ENCODE data around the gene TOP2A.

The TOP2A gene

DNA sequence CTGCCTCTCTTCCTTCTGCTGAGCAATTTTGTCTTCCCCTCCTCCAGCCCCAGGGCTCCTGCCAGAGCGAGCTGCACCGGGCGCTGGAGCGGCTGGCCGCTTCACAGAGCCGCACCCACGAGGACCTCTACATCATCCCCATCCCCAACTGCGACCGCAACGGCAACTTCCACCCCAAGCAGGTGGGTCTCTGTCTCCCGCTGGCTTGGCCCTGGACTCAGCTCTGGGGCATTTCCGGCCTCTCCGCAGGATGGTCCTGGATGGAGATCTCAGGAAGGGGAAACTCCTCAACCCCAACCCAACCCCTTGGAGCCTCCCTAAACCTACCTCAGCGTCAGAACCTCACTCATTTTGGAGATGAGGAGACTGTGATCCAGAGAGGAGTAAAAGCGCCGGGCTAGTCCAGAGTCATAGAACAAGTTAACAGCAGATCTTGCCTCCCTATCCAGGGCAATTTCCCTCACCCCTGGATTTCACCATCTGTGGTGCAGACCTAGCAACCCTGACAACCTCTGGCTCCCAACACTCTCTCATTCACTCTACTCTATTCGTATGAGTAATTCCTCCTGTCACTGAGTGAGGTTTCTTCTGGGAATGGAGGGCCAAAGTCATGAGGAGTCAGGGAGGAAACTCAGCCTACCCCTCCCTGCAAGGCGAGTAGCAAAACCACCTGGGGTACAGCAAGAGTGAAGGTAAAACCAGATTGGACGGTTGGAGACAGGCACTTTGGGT lies 36.4 kb upstream of the TOP2A start:
- no peak for DNase-seq

GRCh38 chr17:40452921-40453378 lies 35.3 kb upstream of the TOP2A start:
- no peak for DNase-seq

- no peak for DNase-seq
Measured at GRCh38 chr17:40452216-40452787, 34.6 kb upstream of the TOP2A start.

DNA sequence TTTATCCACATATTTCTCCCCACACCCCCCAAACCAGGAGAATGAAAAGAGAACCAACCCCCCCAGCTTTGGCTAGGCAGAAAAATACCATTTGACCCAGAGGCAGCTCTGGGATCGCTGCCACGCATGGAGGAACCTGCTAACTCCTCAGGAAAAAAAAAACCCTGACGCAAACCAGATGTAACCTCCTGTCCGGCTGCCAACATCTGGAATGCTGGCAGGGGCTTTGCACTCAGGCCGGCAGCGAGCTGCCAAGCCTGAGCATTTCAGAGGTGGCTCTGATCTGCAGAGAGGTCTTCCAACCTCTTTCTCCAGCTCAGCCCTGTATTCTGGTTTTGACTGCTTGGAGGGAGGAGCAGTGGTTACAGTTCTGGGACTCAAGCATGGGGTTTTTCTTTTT lies 33.7 kb upstream of the TOP2A start:
- no peak for DNase-seq

DNA sequence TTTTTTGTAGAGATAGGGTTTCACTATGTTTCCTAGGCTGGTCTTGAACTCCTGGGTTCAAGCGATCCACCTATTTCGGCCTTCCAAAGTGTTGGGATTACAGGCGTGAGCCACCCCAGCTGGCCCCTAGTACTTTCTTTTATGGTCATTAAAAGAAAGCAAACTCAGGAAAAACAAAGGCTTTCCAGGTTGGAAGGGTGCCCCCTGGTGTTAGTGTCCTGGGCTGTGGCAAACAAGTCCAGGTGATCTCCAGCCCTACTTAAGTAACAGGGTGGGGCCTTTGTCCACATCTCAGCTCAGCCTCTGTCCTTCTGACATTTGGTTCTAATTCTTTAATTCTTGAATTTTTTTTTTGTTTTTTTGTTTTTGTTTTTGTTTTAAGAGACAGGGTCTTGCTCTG lies 32.5 kb upstream of the TOP2A start:
- DNase-seq: no peak

DNA sequence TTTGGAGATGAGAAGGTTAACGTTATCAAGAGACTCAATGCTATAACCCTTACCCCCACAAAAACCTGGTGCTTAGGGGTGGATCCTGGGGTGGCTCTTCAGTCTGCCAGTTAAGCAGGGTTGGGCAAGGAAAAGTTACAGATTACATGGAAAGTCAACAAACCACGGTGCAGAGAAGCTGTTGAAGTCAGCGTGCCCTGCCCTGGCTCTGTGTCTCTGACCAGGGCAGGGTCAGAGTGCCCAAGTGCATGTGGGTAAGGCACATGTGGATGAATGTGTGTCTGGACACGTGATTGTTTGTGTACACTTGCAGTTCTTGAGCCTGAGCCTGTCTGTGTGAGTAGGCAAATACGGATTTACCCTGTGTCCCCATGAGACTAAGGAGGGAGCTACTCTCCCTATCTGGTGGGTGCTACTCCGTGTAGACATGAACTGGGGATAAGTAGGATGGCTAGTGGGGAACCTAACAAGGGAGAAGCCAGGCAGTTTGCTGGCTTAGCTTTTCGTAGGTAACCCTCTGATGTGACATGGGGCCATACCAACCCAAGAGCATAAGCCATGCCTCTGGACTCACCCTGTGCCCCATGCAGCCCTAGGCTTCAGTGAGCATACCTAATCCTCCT lies 31.1 kb upstream of the TOP2A start:
- DNase-seq: no peak

DNA sequence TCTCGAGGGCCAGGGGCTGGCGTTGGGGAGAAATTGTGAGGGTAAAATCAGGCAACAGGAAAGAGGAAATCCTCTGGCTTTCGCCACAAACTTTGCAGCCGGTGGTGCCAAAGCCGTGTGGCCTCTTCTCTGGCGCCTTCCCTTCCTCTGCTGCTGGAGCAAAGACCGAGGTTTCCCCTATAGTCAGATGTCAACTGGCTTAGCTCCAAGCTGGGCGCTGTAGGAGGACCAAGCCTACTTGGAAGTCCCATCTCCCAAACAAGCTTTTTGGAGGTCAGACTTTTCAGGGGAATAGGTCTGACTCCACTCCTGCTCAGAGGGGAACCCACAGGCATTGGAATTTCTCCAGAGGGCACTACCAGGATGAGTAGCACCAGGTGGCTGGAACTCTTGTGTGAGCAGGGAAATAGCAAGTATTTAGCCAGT lies 30.5 kb upstream of the TOP2A start:
- no peak for DNase-seq

DNA sequence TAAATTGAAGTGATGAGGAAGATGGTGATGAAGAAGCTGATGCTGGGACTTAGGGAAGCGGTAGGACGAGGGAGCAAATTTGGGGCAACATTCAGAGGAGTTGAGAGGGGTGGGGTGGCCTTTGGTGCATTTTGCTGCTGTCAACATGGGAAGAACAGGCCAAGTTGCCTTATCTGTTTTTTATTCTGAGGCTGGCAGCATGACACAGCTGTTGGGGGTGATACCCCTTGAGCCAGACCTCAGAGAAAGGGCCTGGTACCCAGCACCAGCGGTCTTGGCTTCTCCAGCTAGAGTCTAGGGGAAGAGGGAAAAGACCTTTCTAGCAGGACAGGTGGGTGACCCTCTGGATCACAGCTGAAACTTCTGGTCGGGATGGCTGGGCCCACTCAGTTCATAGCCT lies 30.1 kb upstream of the TOP2A start:
- no peak for DNase-seq

DNA sequence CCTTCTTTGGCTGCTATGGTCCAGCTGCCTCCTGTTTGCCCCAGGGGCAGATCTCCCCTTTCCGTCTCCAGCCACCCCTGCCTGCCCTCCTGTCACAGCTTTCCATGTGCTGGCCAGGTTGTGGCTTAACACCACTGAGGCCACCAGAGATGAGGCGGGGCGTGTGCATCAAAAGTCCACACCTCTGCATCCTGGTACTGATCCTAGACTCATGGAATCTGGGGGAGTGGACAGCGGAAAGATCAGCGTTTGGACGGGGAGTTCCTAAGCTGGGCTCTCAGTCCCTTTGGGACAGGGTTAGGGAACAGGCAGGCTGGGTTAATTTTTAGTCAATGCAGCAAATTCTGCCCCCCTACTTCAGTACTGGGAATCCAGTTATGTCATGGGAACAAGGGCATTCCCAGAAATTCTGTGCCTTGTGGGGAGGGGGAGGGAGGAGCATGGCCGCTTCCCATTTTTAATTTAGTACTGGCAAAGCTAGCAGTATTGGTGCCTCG lies 29.5 kb upstream of the TOP2A start:
- DNase-seq: no peak

DNA sequence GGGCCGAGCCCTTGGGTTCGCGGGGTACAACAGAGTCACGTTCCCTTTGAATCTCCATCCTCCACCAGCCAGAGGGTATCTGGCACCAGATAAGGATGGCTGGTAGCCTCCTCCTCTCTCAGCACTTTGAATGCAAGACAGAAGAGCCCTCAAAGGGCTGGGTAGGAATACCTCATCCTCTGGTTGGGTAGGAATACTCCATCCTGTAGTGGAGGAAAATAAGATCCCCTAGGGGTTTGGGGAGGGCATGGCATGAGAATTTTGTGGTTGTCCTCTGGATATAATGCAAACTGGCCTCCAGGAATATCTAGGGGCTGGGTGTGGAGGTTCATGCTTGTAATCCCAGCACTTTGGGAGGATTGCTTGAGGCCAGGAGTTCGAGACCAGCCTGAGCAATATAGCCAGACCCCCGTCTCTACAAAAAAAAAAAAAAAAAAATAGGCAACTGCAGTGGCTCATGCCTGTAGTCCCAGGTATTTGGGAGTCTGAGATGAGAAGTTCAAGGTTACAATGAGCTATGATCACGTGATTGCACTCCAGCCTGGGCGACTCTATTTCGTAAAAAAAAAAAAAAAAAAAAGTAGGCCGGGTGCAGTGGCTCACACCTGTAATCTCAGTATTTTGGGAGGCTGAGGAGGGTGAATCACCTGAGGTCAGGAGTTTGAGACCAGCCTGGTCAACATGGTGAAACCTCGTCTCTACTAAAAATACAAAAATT lies 28.2 kb upstream of the TOP2A start:
- DNase-seq: no peak

GRCh38 chr17:40443988-40444899 lies 26.5 kb upstream of the TOP2A start:
- DNase-seq: no peak

GRCh38 chr17:40443196-40443987 lies 25.7 kb upstream of the TOP2A start, which contains the start of gene IGFBP4:
Gene IGFBP4, plus strand, starts transcription at chr17:40443450. Its CDS starts 286 bp downstream, at chr17:40443736.
- peak; percentile 32 to 52 (median 38) for DNase-seq

DNA sequence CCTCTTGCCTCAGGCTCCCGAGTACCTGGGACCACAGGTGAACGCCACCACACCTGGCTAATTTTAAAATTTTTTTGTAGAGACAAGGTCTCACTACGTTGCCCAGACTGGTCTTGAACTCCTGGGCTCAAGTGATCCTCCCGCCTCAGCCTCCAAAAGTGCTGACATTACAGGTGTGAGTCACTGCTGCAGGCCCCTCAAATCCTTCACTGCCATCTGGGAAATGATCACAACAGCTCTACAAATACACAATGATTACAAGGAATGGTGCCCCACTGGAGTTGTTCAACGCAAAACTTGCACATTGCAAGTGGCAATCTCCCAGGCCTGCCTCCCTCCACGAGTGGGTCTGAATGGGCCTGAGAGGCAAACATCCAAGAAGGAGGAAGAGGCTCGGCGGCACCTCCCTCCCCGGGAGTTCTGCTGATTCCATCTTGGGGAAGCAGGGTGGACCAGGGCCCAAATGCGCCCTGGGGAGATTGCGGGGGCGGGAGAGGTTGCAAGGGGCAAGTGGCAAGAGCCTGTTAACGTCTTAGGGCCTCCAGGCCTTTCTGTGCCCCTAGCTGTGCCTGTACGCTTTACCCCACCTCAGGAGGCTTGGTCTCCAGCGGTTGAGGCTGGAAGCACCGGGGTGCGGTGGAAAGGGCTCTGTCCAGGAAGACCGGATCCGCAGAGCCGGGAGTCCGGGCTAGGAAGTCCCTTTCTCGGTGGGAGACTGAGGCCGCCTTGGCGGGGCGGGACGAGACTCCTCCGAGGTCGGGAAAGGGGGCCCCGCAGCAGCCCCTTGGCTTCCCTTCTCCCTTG lies 24.9 kb upstream of the TOP2A start:
- no peak for DNase-seq

- no peak for DNase-seq
Measured at GRCh38 chr17:40440166-40440565, 22.5 kb upstream of the TOP2A start.

DNA sequence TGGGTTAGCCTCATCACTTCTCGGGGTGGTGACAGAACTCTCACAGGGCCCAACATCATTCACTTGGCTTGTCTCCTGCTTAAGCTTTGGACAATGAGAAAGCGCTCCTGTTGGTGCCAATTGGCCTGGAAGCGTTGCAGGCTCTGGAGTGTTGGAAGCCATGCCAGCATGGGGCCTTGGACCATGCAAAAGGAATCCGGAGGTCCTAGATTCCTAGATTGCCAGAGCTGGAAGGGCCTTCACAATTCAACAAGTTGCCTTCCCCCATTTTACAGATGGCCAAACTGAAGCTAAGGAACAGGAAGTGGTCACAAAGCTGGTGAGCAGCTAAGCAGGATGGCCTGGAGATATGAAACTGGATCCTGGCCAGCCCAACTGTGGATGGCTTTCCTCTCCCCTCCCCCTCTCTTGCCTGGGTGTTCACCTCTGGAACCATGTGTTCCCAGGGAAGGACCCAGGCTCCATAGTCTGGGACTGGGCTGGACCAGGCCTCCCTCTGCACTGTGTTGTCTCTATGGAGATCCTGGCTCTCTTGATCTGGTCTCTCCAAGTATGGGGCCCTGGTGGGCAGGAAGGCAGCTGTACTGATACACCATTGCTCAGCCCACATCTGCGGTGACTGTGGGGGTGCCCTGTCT lies 19.5 kb upstream of the TOP2A start:
- DNase-seq: no peak

- DNase-seq: no peak
Measured at GRCh38 chr17:40436636-40437035, 18.9 kb upstream of the TOP2A start.

GRCh38 chr17:40433551-40434415 lies 16.1 kb upstream of the TOP2A start:
- DNase-seq: no peak

DNA sequence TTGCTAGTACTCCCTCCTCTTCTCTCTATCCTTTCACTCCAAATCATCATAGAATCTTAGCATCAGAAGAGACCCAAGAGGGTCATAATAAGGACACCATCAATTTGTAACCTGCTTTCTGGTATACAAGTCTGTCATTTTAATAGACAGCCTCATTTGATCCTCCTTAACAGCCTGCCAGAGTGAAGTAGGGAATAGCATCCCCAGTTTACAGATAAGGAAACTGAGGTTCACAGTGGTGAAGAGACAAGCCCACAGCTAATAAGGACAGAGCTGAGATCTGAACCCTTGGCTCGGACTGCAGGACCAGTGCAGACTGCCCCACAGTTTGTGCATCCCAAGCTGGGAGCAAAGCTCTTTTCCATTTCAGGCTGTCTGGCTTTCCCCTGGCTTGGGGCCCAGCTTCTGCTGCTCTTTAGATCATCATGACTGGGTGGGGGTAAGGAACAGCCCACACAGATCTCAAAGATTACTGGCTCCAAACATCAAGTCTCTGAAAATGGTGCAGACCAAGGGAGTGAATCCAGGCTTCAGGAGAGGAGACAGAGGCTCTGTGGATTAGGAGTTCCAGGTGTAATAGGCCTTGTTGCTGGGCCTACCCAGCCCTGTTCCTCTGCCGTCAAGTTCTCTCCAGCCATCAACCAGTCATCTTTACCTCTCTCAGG lies 15.3 kb upstream of the TOP2A start:
- no peak for DNase-seq
